Stimulated activated naive CD8-positive, alpha-beta T cell treated with anti-CD3 and anti-CD28 coated beads, Interleukin-15, Interleukin-2, amounts not matched to agents 100 ng/mL and 50 ng/mL, for 24 hours (primary cell): ENCODE measurements around the gene ARF3.

Experiments used
- H3K27ac Mint-ChIP-seq: one replicate; pipeline ENCODE4 v1.8.0; 2021; ENCODE audit warnings: mild to moderate bottlenecking, mixed read lengths
- H3K27me3 Mint-ChIP-seq: one replicate; pipeline ENCODE4 v1.8.0; 2021; ENCODE audit warnings: mixed read lengths
- H3K36me3 Mint-ChIP-seq: one replicate; pipeline ENCODE4 v1.8.0; 2021; ENCODE audit warnings: low read depth, mixed read lengths
- H3K4me1 Mint-ChIP-seq: one replicate; pipeline ENCODE4 v1.8.0; 2021; ENCODE audit warnings: low read depth, mixed read lengths
- H3K4me3 Mint-ChIP-seq: one replicate; pipeline ENCODE4 v1.8.0; 2021; ENCODE audit warnings: mild to moderate bottlenecking, mixed read lengths
- H3K9me3 Mint-ChIP-seq: one replicate; pipeline ENCODE4 v1.8.0; 2021; ENCODE audit warnings: mixed read lengths

The ARF3 gene

DNA sequence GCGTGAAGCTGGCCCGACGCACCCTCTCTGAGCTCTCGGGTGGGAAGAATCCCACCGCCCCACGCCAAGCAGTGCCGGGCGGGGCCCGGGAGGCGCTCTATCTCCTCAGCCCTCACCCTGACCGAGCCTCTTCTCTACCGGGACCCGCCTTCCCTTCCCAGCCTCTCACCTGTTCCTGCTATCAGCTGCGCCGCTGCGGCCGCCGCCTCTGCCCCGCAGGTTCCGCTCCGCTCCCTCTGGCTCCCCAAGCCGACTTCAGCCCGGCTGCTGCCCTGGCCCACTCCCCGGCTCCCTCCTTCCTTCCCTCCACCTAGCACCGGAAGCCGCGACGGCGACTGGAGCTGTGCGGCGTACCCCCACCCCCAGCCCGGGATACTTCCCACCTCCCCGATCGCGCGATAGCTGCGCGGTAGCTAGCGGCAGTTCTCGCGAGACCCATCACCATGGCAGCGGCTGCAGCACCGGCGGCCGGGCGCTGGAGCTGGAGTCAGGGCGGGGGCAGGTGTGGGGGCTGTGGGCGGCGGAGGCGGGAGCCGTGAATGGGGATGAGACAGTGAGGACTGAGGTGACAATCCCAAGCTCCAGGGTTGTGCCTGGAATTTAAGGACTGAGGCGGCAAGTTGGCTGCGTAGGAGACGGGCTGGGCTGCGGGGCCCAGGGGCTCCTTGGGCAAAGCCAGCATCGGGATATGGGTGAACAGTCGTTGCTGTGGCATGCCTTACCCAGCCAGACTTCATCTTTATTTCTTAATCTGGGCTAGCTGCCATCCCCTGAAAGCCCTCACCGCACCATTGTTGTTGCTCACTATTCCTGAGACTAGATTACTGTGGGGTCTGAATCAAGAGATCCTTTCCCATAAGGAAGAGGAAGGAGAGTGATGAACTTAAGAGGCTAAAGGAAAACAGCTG is at the start of gene ARF3:
ARF3 (minus strand) TSS at position 347 of the 908 bp plus-strand sequence. CDS start 16,392 bp downstream, outside the sequence.
- Mint-ChIP-seq H3K36me3 (peaks cover 17% of the 10 kb centered on the region), H3K27ac (peak within 1 kb of the TSS; percentile 92), H3K4me1 (peaks cover 38% of the 10 kb centered on the region), H3K4me3 (peak within 1 kb of the TSS; percentile 91), H3K9me3 (no peaks in the 10 kb centered on the region), H3K27me3 (peaks cover 15% of the 10 kb centered on the region)

DNA sequence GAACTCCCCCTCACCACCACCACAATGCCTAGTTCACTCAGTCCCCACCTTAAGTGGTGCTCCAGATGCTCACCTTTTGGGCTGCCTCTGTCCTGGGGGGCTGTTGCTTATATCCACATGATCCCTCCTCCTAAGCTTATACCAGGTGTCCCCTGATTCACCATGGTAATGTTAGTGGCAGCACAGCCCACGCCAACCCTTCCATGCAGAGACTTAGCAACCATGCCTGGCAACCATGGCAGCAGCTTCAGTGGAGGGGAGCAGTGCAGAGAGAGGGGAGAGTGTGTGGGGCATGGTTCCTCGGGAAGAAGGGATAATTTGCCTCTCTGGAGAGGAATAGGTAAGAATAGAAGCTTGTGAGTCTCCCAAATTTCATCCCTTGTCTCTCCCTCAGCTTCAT is 43.1 kb upstream of the ARF3 start:
- peaks cover 33% of the 10 kb centered on the region for H3K4me1 Mint-ChIP-seq
- peaks cover 49% of the 10 kb centered on the region for H3K36me3 Mint-ChIP-seq
- H3K27ac Mint-ChIP-seq, result no peak overlapping the region
- H3K9me3 Mint-ChIP-seq, result no peaks in the 10 kb centered on the region
- H3K27me3 Mint-ChIP-seq, result peaks cover 33% of the 10 kb centered on the region
- no peak overlapping the region for H3K4me3 Mint-ChIP-seq

DNA sequence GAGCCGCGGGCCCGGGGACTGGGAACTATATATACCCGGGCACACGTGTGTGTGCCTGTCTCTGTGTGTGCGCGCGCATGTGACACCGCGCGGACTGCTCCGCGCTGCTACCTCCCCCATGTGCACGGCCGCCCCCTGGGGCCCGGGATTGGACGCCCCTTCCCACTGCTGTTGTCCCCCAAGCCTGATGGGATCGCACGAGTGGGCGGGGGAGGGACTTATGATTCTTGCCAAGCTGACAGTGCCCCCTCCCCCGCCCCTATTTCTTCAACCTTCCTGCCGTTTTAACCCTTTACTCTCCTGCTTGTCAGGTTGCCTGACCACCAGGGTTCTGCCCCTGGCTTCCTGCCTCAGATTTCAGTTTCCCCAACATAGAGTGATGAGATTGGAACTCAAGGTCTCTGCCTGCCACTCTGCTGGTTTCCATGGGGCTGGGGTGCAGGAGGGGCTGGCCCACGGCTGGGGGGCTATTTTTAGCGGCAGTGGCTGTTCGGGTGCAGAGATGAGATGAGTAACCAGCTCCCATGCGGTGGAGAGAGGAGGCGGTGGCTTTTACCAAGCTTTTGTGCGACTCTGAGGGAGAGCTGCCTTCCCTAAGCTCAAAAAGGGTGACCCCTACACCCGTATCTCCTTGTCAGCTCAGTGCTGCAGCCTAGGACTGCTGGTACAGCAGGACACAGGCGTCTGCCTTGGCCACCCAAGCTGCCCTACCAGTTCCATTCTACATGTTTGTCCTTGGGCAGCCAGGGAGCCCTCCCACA is 42.3 kb upstream of the ARF3 start, which contains the start of gene DDN:
DDN (minus strand) TSS at position 5 of the 761 bp plus-strand sequence. CDS start 88 bp downstream, outside the sequence.
- H3K4me1 Mint-ChIP-seq, result peaks cover 37% of the 10 kb centered on the region
- H3K4me3 Mint-ChIP-seq, result peak within 1 kb of the TSS; percentile 75
- H3K27me3 Mint-ChIP-seq, result peaks cover 38% of the 10 kb centered on the region
- H3K27ac Mint-ChIP-seq, result peak within 1 kb of the TSS; percentile 79
- peaks cover 41% of the 10 kb centered on the region for H3K36me3 Mint-ChIP-seq
- H3K9me3 Mint-ChIP-seq, result no peaks in the 10 kb centered on the region

DNA sequence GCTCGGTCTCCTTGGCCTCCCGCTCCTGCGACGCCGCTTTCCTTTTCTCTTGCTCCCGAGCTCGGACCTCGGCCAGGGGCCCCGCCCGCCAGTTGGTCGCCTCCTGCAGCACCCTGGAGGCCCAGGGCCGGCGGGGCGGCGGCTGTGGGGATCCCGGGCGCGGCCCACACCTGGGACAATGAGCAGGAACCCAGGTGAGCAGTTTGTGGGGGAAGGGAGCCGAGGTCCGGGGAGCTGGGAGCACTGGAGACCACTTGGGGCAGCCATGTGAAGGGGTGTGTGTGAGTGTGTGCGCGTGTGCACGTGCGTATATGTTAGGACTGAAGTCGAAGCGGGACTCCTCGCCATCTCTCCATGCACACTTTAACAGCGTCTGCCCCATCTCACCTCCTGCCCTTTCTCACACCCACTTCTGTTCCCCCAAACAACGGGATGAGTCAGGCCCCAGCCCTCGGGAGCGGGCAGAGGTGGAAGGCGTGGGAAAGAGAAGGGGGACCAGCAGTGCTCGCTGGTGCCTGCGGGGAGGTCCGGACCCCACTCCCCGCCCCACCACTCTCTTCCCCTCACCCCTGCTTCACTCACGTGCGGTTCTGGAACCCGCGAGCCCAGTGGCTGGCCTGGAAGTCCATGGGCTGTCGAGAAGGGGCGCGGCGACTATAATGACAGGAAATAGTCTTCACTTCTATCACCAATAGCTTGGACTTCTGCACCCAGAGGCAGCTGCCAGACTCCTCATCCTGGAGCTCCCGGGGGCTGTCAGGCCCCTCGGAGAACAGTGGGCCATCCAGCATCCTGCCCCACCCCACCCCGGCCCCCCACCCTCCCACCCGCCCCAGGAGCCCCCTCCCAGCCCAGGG is 41.4 kb upstream of the ARF3 start:
- H3K9me3 Mint-ChIP-seq, result no peaks in the 10 kb centered on the region
- no peak overlapping the region for H3K27ac Mint-ChIP-seq
- peaks cover 45% of the 10 kb centered on the region for H3K27me3 Mint-ChIP-seq
- peaks cover 34% of the 10 kb centered on the region for H3K36me3 Mint-ChIP-seq
- H3K4me3 Mint-ChIP-seq, result peak overlapping the region; percentile 74
- peaks cover 37% of the 10 kb centered on the region for H3K4me1 Mint-ChIP-seq

DNA sequence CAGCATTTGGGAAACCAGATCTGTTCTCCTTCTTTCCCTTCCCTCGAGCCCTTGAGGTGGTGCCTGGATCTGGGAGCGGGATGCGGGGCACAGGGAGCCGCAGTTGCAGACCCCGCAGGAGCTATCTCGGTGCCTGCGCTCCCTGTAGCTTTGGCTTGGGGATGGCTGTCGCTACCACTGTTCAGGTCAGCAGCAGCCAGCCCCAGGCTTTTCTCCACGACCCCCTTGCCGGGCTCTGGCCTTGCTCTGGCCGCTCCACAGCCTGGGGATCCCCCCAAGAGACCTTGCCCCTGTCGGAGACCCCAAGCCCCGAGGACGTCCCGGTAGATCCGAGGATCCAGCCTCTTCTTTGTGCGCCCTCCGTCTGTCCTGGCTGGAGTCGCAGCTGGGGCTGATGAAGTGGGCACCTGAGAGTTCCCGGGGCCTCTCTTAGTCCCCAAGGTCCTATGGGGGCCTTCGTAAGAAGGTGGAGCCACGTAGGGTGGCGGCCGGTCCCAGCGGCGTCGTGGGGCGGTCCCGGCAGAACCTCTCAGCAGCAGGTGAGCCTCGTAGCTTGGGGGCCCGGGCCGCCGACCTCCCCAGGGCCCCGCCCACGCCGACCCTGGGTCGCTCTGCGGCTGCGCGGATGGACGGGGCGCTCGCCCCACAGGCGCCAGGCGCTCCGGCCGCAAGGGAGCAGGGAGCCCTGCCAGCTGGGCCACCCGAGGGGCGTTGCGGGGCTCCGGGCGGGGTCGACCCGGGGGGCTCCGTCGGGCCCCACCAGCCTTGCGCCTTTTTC is 40.6 kb upstream of the ARF3 start:
- Mint-ChIP-seq H3K27me3 (peaks cover 49% of the 10 kb centered on the region), H3K9me3 (no peaks in the 10 kb centered on the region), H3K27ac (no peak overlapping the region), H3K4me3 (peak overlapping the region; percentile 58), H3K36me3 (peaks cover 26% of the 10 kb centered on the region), H3K4me1 (peaks cover 37% of the 10 kb centered on the region)

DNA sequence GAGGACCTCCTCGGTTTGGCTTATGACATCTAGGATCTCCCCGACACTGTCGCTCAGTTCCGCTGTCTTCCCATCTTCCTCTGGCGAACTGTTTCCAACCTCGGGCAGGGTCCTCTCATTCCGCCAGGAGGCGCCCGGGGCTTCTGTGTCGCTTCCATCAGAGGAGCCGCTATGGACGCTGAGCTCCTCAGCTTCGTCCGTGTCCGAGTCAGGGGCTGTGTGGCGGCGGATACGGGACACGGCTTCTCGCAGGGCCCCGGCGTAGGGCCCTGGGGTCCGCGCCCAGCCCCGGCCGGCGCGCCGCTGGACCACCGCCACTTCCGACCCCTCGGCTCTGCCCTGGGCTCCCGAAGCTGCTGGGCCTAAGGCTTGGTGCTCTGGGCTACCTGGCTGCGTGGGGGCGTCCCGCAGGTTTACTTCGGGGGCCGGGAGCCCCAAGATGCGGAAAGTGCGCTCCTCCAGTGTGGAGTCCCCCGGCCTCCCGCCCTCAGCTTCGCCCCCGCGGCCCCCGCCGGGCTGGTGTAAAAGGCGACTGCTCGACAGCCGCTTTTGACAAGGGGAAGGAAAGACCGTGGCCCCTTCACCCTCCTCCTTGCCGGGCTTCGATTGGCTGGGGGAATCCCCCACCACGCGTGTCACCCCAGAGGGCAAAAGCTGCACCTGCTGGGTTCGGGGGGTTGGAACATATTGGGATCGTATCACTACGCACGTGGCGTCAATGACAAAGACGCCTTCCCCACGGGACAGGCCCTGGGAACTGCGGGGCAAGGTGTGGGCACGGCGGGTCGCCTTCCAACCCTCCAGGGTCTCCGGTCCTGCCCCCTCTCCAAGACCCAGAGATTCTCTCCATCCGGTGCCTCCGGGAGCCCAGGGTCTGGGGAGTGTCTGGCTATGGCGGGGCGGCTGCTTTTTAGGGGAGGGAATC is 39.8 kb upstream of the ARF3 start:
- Mint-ChIP-seq H3K27ac (no peak overlapping the region), H3K27me3 (peaks cover 51% of the 10 kb centered on the region), H3K36me3 (peaks cover 17% of the 10 kb centered on the region), H3K9me3 (no peaks in the 10 kb centered on the region), H3K4me1 (peaks cover 37% of the 10 kb centered on the region), H3K4me3 (peak overlapping the region; percentile 58)

DNA sequence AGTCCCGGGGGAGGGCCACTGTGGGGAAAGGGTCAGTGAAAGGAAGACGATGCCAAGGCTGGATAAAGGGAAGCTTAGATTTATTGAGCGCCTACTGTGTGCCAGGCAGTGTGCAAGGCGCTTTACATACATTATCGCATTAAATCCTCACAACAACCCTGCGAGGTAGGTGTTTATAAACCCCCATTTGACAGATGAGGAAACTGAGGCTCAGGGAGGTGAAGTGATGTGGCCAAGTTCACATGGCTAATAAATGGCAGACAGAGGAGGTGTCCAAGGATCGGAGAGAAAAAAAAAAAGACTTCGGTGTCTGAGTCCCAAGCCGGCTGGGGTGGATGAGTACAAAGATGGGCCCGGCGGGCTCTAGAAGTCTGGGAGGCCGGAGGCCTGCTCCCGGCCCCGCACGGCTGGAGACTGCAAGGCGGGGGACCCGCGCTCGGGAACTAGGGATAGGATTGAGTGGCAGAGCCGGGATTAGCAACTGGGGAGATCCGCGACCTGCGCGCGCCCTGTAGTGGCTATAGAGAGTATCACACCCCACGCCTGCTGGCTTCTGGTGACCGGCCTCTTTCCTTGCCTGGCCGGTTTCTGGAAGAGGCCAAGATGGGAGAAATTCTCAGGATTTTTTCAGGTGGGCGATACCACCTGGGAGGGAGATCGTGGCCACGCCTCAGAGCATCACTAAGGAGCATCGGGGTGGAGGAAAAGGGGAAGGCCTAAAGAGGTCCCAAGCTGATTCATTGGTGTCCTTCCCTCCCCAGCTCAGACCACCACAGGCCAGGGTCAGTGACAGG is 38.0 kb upstream of the ARF3 start:
- H3K27me3 Mint-ChIP-seq, result peaks cover 50% of the 10 kb centered on the region

DNA sequence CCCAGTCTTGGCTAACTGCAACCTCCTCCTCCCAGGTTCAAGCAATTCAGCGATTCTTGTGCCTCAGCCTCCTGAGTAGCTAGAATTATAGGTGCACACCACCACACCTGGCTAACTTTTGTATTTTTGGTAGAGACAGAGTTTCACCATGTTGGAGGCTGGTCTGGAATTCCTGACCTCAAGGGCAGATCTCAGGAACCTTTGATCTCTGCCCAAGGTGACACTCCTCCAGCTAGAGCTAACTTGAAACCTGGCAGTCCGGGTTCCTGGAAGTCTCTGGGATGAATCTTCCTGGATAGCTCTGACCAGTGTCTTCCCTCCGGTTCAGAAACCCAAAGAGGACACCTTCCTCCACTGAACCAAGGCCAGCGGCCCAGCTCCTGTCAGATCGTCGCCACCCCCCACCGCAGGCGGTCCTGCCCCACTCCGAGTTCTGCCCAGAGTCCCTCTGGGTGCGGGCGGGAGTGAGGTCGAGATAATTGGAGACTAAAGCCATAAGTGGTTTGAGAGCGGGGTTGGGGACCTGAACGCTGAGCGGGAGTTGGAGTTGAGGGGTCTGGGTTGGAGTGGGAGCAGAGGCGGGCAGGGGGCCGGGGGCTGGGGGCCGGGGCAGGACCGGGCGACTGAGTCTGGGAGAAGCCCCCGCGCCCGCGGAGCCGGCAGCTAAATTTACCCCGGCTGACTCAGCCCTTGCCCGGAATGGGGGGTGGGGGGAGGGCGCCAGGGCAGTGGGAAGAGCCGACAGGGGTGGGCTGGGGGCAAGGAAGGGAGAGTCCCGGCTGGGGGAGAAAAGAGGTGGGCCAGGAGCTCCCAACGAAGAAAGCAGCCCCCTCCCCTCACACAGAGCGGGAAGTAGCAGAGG is 37.2 kb upstream of the ARF3 start:
- Mint-ChIP-seq H3K36me3 (no peaks in the 10 kb centered on the region), H3K4me1 (peaks cover 27% of the 10 kb centered on the region), H3K27me3 (peaks cover 52% of the 10 kb centered on the region), H3K4me3 (no peak overlapping the region), H3K9me3 (no peaks in the 10 kb centered on the region), H3K27ac (no peak overlapping the region)

More for the DNA sequence above, 38.0 kb upstream of the ARF3 start:
- Mint-ChIP-seq H3K4me1 (peaks cover 35% of the 10 kb centered on the region), H3K9me3 (no peaks in the 10 kb centered on the region), H3K36me3 (peaks cover 1% of the 10 kb centered on the region), H3K4me3 (peak overlapping the region; percentile 24), H3K27ac (no peak overlapping the region)

DNA sequence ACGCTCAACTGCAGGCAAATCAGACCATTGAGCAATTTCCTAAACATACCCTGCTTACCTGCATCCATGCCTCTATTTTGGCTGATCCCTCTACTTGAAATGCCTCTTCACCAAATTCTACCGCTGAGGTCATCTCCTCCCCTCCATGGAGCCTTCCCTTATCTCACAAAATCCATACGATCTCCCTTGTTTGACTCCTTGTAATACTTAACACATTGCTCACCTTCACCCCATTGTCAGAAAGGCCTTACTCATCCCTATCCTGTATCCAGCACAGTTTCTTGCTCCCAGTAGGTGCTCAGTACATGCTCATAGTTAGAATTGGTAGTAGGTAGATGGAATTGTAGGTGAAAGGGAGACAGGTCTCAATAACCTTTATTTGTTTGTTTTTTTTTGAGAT is 36.5 kb upstream of the ARF3 start:
- no peak overlapping the region for H3K27ac Mint-ChIP-seq
- no peaks in the 10 kb centered on the region for H3K36me3 Mint-ChIP-seq
- H3K27me3 Mint-ChIP-seq, result peaks cover 59% of the 10 kb centered on the region
- no peaks in the 10 kb centered on the region for H3K9me3 Mint-ChIP-seq
- H3K4me1 Mint-ChIP-seq, result peaks cover 20% of the 10 kb centered on the region
- H3K4me3 Mint-ChIP-seq, result no peak overlapping the region

DNA sequence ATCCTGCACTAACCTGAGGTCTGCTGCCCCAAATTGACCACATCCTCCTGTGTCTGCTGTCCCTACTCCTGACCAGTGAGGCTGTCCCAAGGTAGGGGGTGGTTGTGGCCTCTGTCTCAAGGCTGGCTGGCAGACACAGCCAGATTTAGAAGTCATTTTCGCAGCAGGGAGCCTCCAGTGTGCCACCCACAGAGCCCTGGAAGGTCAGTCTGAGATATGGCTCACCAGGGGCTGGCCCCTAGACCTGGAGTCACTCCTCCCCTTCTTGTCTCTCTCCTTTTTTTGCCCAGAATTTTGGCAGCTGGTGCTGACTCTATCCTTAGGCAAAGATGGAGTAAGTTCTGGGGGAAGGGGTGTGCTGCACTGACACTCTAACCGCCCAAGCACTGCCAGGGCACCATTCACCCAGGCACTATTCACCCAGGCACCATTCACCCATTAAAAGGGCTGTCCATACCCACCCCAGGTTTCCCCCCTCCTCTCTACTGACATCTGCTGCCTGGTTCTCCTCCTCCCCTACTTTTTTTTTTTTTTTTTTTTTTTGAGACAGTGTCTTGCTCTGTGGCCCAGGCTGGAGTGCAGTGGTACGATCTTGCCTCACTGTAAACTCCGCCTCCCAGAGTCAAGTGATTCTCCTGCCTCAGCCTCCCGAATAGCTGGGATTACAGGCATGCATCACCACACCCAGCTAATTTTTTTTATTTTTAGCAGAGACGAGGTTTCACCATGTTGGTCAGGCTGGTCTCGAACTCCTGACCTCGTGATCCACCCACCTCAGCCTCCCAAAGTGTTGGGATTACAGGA is 34.2 kb upstream of the ARF3 start:
- Mint-ChIP-seq H3K27ac (no peak overlapping the region), H3K4me3 (no peak overlapping the region), H3K27me3 (peaks cover 65% of the 10 kb centered on the region), H3K9me3 (no peaks in the 10 kb centered on the region), H3K36me3 (no peaks in the 10 kb centered on the region), H3K4me1 (peaks cover 8% of the 10 kb centered on the region)

DNA sequence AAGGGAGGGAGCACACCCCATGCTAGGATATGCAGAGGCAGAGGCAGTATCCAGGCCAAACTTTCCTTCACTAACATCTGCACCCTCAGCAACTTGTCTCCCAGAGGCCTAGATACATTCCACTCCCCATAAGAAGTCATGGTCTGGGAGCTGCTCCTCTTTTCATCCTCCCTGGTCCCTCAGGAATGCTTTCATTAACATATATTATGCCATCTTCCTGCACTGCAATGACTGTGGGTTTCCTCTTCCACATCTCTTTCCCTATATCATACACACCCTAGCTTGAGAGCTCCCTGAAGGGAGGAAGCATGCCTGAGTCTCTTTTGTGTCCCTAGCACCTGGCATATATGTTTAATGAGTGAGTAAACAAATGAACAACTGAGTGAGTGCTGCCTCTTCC is 33.3 kb upstream of the ARF3 start:
- H3K4me3 Mint-ChIP-seq, result no peak overlapping the region
- peaks cover 62% of the 10 kb centered on the region for H3K27me3 Mint-ChIP-seq
- no peaks in the 10 kb centered on the region for H3K36me3 Mint-ChIP-seq
- H3K9me3 Mint-ChIP-seq, result no peaks in the 10 kb centered on the region
- H3K27ac Mint-ChIP-seq, result no peak overlapping the region
- H3K4me1 Mint-ChIP-seq, result peaks cover 7% of the 10 kb centered on the region
